Measurements from ENCODE around the gene EPYC. TPM values are rescaled to one million over a fixed set of nuclear protein-coding genes. Genes with fewer than 3 reads are reported as not detected.

The EPYC gene
- total RNA-seq, 1 experiment from 2014 or later = not detected

DNA sequence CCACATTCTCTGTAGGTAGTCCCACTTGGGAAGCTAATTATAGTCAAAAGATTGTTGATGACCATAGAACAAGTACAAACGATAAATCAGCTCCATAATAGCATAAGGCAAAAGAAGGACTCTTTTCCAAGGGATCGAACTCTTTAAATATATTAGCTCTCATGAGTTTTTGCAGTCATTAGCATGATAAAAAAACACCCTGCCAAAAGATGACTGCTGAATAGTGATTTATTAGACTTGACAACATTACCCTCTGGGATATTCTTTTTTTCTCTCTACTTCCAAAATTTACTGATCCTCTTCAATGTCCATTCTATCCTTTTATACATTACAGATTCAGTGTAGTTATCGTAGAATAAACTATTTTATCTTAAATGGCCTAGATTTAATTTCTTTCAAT lies 14.2 kb downstream of the EPYC start:
- Histone ChIP-seq H3K79me2 (ENCODE audit: low read length) (no peaks in the 10 kb centered on the region), H3F3A (ENCODE audit: low read length, unreplicated experiment) (no peaks in the 10 kb centered on the region), H3K4me2 (ENCODE audit: low read length) (no peak overlapping the region), H2AFZ (ENCODE audit: low read length) (no peak overlapping the region), H3K9me3 (ENCODE audit: low read length) (no peaks in the 10 kb centered on the region), H3K4me3 (ENCODE audit: low read length) (no peak overlapping the region), H4K20me1 (ENCODE audit: low read length) (no peaks in the 10 kb centered on the region), H3K36me3 (ENCODE audit: low read depth, low read length) (no peaks in the 10 kb centered on the region), H3K9ac (ENCODE audit: low read length) (no peak overlapping the region), H3K27me3 (ENCODE audit: low read length) (no peaks in the 10 kb centered on the region), H3K27ac (ENCODE audit: low read length) (no peak overlapping the region), H3K9me2 (replicated peaks; ENCODE audit: low read length) (no peaks in the 10 kb centered on the region), H3K4me1 (ENCODE audit: insufficient read depth, low read length) (no peaks in the 10 kb centered on the region)
- TF ChIP-seq EZH2phosphoT487 (IDR thresholded peaks at IDR 0.05; ENCODE audit: borderline replicate concordance, low read length) (no peak), EZH2 (IDR thresholded peaks at IDR 0.05; ENCODE audit: low read length, unreplicated experiment) (no peak)
- TF ChIP-seq, protein P1, sequence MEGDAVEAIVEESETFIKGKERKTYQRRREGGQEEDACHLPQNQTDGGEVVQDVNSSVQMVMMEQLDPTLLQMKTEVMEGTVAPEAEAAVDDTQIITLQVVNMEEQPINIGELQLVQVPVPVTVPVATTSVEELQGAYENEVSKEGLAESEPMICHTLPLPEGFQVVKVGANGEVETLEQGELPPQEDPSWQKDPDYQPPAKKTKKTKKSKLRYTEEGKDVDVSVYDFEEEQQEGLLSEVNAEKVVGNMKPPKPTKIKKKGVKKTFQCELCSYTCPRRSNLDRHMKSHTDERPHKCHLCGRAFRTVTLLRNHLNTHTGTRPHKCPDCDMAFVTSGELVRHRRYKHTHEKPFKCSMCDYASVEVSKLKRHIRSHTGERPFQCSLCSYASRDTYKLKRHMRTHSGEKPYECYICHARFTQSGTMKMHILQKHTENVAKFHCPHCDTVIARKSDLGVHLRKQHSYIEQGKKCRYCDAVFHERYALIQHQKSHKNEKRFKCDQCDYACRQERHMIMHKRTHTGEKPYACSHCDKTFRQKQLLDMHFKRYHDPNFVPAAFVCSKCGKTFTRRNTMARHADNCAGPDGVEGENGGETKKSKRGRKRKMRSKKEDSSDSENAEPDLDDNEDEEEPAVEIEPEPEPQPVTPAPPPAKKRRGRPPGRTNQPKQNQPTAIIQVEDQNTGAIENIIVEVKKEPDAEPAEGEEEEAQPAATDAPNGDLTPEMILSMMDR (conservative IDR thresholded peaks at IDR 0.05; ENCODE audit: low read depth, low read length) = no peak
- intact Hi-C loops (cut with micrococcal nuclease) = no loop called here
- BruUV-seq (replicated peaks) = no TSS peak
- POLR2A ChIA-PET (ENCODE audit: unreplicated experiment) = no interaction called here
- DNase-seq (no peak), ATAC-seq (no peak)
- CTCF ChIA-PET = no interaction called here

DNA sequence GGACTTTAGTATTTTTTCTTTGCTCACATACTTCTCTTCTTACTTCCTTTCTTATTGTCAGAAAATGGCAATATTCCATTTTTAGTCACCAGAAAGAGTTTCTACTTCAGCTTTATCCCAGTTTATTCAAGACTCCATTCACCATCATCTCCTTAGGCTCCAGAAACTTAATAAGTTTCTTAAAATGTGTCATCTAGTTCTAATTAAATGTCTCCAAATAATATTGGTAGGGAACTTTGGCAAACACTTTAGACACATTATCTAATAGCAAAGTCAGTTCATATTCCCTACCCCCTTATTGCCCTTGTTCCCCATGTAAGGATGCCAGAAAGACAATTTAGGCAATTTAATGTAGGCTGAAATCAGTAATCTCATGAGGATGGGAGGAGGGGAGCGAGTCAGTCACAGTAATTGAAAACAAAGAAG lies 15.1 kb downstream of the EPYC start:
- no peak for ATAC-seq
- CTCF ChIA-PET = no interaction called here
- intact Hi-C loops (cut with micrococcal nuclease) = no loop called here

DNA sequence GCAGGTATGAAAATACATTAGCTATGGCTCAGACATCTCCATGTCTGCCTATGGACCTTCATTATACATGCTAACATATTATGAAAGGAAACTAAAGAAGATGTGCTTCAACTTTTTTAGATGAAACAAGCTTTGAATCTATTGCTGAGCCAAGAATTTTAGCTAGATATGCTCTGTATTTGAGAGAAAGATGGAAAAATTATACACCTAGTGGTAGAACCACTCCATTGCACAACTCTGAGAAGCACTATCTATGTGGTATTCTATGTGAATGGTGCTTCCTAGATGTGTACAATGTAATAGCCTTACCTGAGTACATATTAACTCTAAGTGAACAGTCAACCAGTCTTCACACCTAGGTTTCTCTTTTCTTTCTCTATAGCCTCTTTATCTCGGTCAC lies 17.3 kb downstream of the EPYC start:
- H3F3A ChIP-seq (ENCODE audit: low read length, unreplicated experiment) = no peaks in the 10 kb centered on the region
- no peaks in the 10 kb centered on the region for H3K79me2 ChIP-seq (ENCODE audit: low read length)
- H3K27ac ChIP-seq (ENCODE audit: low read length) = no peak overlapping the region
- H3K27me3 ChIP-seq (ENCODE audit: low read length) = no peaks in the 10 kb centered on the region
- DNase-seq (no peak), ATAC-seq (no peak)
- no peak overlapping the region for H3K9ac ChIP-seq (ENCODE audit: low read length)
- H3K4me3 ChIP-seq (ENCODE audit: low read length) = no peak overlapping the region
- no peak for TF ChIP-seq EZH2phosphoT487 (IDR thresholded peaks at IDR 0.05; ENCODE audit: borderline replicate concordance, low read length)
- TF ChIP-seq, protein P1 (conservative IDR thresholded peaks at IDR 0.05; ENCODE audit: low read depth, low read length) = peak; percentile 39
- ChIA-PET CTCF (no interaction called here), POLR2A (ENCODE audit: unreplicated experiment) (no interaction called here)
- H3K36me3 ChIP-seq (ENCODE audit: low read depth, low read length) = no peaks in the 10 kb centered on the region
- no peaks in the 10 kb centered on the region for H4K20me1 ChIP-seq (ENCODE audit: low read length)
- no peak overlapping the region for H2AFZ ChIP-seq (ENCODE audit: low read length)
- H3K9me3 ChIP-seq (ENCODE audit: low read length) = no peaks in the 10 kb centered on the region
- BruUV-seq (replicated peaks) = no TSS peak
- no peaks in the 10 kb centered on the region for H3K4me1 ChIP-seq (ENCODE audit: insufficient read depth, low read length)
- no peak overlapping the region for H3K4me2 ChIP-seq (ENCODE audit: low read length)
- intact Hi-C loops (cut with micrococcal nuclease) = no loop called here
- no peaks in the 10 kb centered on the region for H3K9me2 ChIP-seq (replicated peaks; ENCODE audit: low read length)

More for the DNA sequence above, 15.1 kb downstream of the EPYC start:
- H3K9ac ChIP-seq (ENCODE audit: low read length) = no peak overlapping the region
- H3K79me2 ChIP-seq (ENCODE audit: low read length) = no peaks in the 10 kb centered on the region
- no peak overlapping the region for H2AFZ ChIP-seq (ENCODE audit: low read length)
- no peaks in the 10 kb centered on the region for H4K20me1 ChIP-seq (ENCODE audit: low read length)
- DNase-seq = no peak
- no peaks in the 10 kb centered on the region for H3K36me3 ChIP-seq (ENCODE audit: low read depth, low read length)
- no peak overlapping the region for H3K4me2 ChIP-seq (ENCODE audit: low read length)
- POLR2A ChIA-PET (ENCODE audit: unreplicated experiment) = interaction anchor here (0.6 kb wide), 1 partner anchor 54 kb away, joined by 3 read pairs; no protein-coding TSS in a partner anchor
- no peaks in the 10 kb centered on the region for H3K9me2 ChIP-seq (replicated peaks; ENCODE audit: low read length)
- no peak overlapping the region for H3K27ac ChIP-seq (ENCODE audit: low read length)
- BruUV-seq (replicated peaks) = no TSS peak
- no peaks in the 10 kb centered on the region for H3K4me1 ChIP-seq (ENCODE audit: insufficient read depth, low read length)
- no peak overlapping the region for H3K4me3 ChIP-seq (ENCODE audit: low read length)
- H3F3A ChIP-seq (ENCODE audit: low read length, unreplicated experiment) = no peaks in the 10 kb centered on the region
- TF ChIP-seq EZH2 (IDR thresholded peaks at IDR 0.05; ENCODE audit: low read length, unreplicated experiment) = no peak
- H3K9me3 ChIP-seq (ENCODE audit: low read length) = no peaks in the 10 kb centered on the region
- no peaks in the 10 kb centered on the region for H3K27me3 ChIP-seq (ENCODE audit: low read length)

Measured in PC-3 (cell line).